ENCODE data around the gene TBCCD1. TPM values are rescaled to one million over a fixed set of nuclear protein-coding genes. Genes with fewer than 3 reads are reported as not detected.

TBCCD1 gene
- total and polyA plus RNA-seq, 8 donors: 11.6 to 23.0 (median 19.2) TPM

Other genes starting within 250 kb of the TBCCD1 start
- 1 to 10 TPM; 6.2 to 7.6 TPM for gene DGKG, start 205.1 kb downstream of the TBCCD1 start, total RNA-seq
- gene DGKG, start 205.1 kb downstream of the TBCCD1 start, polyA plus RNA-seq (ENCODE audit: insufficient read length in 6 of 6): 1 to 10 TPM; 4.2 to 5.7 (median 5.1) TPM
- 1 to 10 TPM; 1.8 to 3.7 TPM for gene CRYGS, start 23.0 kb downstream of the TBCCD1 start, total RNA-seq
- gene CRYGS, start 23.0 kb downstream of the TBCCD1 start, polyA plus RNA-seq (ENCODE audit: insufficient read length in 6 of 6): 10 to 100 TPM in 2 of 6 donors, 1 to 10 TPM in 4; 6.5 to 10.6 (median 9.3) TPM
- gene DNAJB11, start 3.4 kb upstream of the TBCCD1 start, total RNA-seq: 10 to 100 TPM; 46.8 to 78.3 TPM
- gene DNAJB11, start 3.4 kb upstream of the TBCCD1 start, polyA plus RNA-seq (ENCODE audit: insufficient read length in 6 of 6): 10 to 100 TPM; 52.5 to 69.8 (median 58.0) TPM
- gene AHSG, start 45.7 kb upstream of the TBCCD1 start, total RNA-seq: not detected
- gene AHSG, start 45.7 kb upstream of the TBCCD1 start, polyA plus RNA-seq (ENCODE audit: insufficient read length in 6 of 6): 1 to 10 TPM in 2 of 6 donors, under 1 TPM in 1, not detected in 3; 0.09 to 5.7 (median 3.2) TPM
- not detected for gene FETUB, start 73.1 kb upstream of the TBCCD1 start, total RNA-seq
- gene FETUB, start 73.1 kb upstream of the TBCCD1 start, polyA plus RNA-seq (ENCODE audit: insufficient read length in 6 of 6): not detected
- not detected for gene HRG, start 98.7 kb upstream of the TBCCD1 start, total RNA-seq
- gene HRG, start 98.7 kb upstream of the TBCCD1 start, polyA plus RNA-seq (ENCODE audit: insufficient read length in 6 of 6): under 1 TPM; 0.04 to 0.30 (median 0.07) TPM
- gene KNG1, start 150.0 kb upstream of the TBCCD1 start, total RNA-seq: not detected
- 1 to 10 TPM in 1 of 6 donors, under 1 TPM in 5; 0.26 to 1.2 (median 0.49) TPM for gene KNG1, start 150.0 kb upstream of the TBCCD1 start, polyA plus RNA-seq (ENCODE audit: insufficient read length in 6 of 6)
- 100 to 1,000 TPM; 344 to 435 TPM for gene EIF4A2, start 216.2 kb upstream of the TBCCD1 start, total RNA-seq
- gene EIF4A2, start 216.2 kb upstream of the TBCCD1 start, polyA plus RNA-seq (ENCODE audit: insufficient read length in 6 of 6): 100 to 1,000 TPM; 735 to 925 (median 830) TPM
- 10 to 100 TPM; 12.9 to 21.1 TPM for gene RFC4, start 239.1 kb upstream of the TBCCD1 start, total RNA-seq
- 10 to 100 TPM; 39.5 to 55.0 (median 45.2) TPM for gene RFC4, start 239.1 kb upstream of the TBCCD1 start, polyA plus RNA-seq (ENCODE audit: insufficient read length in 6 of 6)